IMR-90 (cell line): ENCODE results near the gene SCCPDH. TPM values are rescaled to one million over a fixed set of nuclear protein-coding genes. Genes with fewer than 3 reads are reported as not detected.

Experiments used
- ATAC-seq: fragments of 200-7000 bp; cut with Tn5 transposase; 2 replicates; pipeline ENCODE4 v1.9.1; 2020; ENCODE audit warnings: low read depth, mild to moderate bottlenecking, moderate library complexity
- BruUV-seq: library from RNA; stranded (reverse); fragments of 400-500 nt; replicated peaks from 2 replicates; lab custom pipeline; 2021; lab: Mats Ljungman, UMichigan
- CTCF ChIA-PET: fragments of 300-600 bp; formaldehyde crosslinking; extraction: SDS; loops from one replicate; lab custom pipeline; 2021; ENCODE audit warnings: antibody characterized with exemption; lab: Yijun Ruan, JAX
- POLR2A ChIA-PET: fragments of 300-600 bp; sonication (Branson Sonifier 250); formaldehyde crosslinking; loops from one replicate; lab custom pipeline; 2022; ENCODE audit warnings: antibody characterized with exemption; ENCODE audit not compliant: unreplicated experiment; lab: Charles Lee
- DNase-seq: peaks from one replicate; pipeline ENCODE4 v3.0.0; 2013
- H2AFZ ChIP-seq: replicated peaks from 2 replicates; pipeline ENCODE3; 2013; ENCODE audit warnings: low read length, mild to moderate bottlenecking; ENCODE audit not compliant: poor library complexity
- H2AK5ac ChIP-seq: 2 replicates; pipeline ENCODE4 v1.6.1; 2013; ENCODE audit warnings: low read depth, low read length, inconsistent platforms
- H2AK9ac ChIP-seq: replicated peaks from 2 replicates; pipeline ENCODE3; 2013; ENCODE audit warnings: mild to moderate bottlenecking, low read depth, low read length, moderate library complexity; ENCODE audit not compliant: poor library complexity
- H2BK120ac ChIP-seq: 2 replicates; pipeline ENCODE4 v1.6.1; 2013; ENCODE audit warnings: low read depth, low read length, inconsistent platforms
- H2BK15ac ChIP-seq: 3 replicates; pipeline ENCODE4 v1.6.1; 2013; ENCODE audit warnings: low read depth, low read length, inconsistent platforms
- H2BK20ac ChIP-seq: 2 replicates; pipeline ENCODE4 v1.6.1; 2013; ENCODE audit warnings: low read depth, mild to moderate bottlenecking, inconsistent platforms, low read length, moderate library complexity
- H2BK5ac ChIP-seq: 2 replicates; pipeline ENCODE4 v1.6.1; 2013; ENCODE audit warnings: mild to moderate bottlenecking, low read depth, low read length, inconsistent platforms; ENCODE audit not compliant: poor library complexity, severe bottlenecking
- H3K14ac ChIP-seq: replicated peaks from 2 replicates; pipeline ENCODE4 v1.6.1; 2013; ENCODE audit warnings: low read depth, low read length, inconsistent platforms
- H3K18ac ChIP-seq: 2 replicates; pipeline ENCODE4 v1.6.1; 2013; ENCODE audit warnings: low read depth, low read length, control low read depth
- H3K23ac ChIP-seq: 2 replicates; pipeline ENCODE4 v1.6.1; 2013; ENCODE audit warnings: low read depth, low read length, inconsistent platforms
- H3K27ac ChIP-seq: 2 replicates; pipeline ENCODE4 v1.5.1; 2013; ENCODE audit warnings: mild to moderate bottlenecking, control low read depth, low read length; ENCODE audit not compliant: insufficient read depth
- H3K27me3 ChIP-seq: 2 replicates; pipeline ENCODE4 v1.6.1; 2013; ENCODE audit warnings: low read length; ENCODE audit not compliant: control insufficient read depth, insufficient read depth
- H3K36me3 ChIP-seq: 2 replicates; pipeline ENCODE4 v1.6.1; 2013; ENCODE audit warnings: low read length, mixed read lengths; ENCODE audit not compliant: control insufficient read depth, insufficient read depth
- H3K4ac ChIP-seq: 2 replicates; pipeline ENCODE4 v1.6.1; 2013; ENCODE audit warnings: low read depth, low read length, inconsistent platforms
- H3K4me1 ChIP-seq: 2 replicates; pipeline ENCODE4 v1.6.1; 2013; ENCODE audit warnings: low read length, mixed read lengths; ENCODE audit not compliant: control insufficient read depth, insufficient read depth
- H3K4me2 ChIP-seq: 2 replicates; pipeline ENCODE4 v1.6.1; 2013; ENCODE audit warnings: low read depth, mild to moderate bottlenecking, control low read depth, low read length, moderate library complexity
- H3K4me3 ChIP-seq: 2 replicates; pipeline ENCODE4 v1.5.1; 2013; ENCODE audit warnings: low read depth, mild to moderate bottlenecking, control low read depth, low read length, moderate library complexity; ENCODE audit not compliant: insufficient read depth
- H3K56ac ChIP-seq: 2 replicates; pipeline ENCODE4 v1.6.1; 2013; ENCODE audit warnings: low read length, inconsistent platforms; ENCODE audit not compliant: insufficient read depth; ENCODE audit errors: extremely low read depth
- H3K79me1 ChIP-seq, 2 experiments: 2 replicates each; pipeline ENCODE4 v1.6.1; 2013; ENCODE audit warnings: low read length in 2 of 2, inconsistent platforms in 1 of 2, low read depth in 1 of 2
- H3K9ac ChIP-seq: 2 replicates; pipeline ENCODE4 v1.6.1; 2013; ENCODE audit warnings: low read depth, low read length, control low read depth
- H3K9me1 ChIP-seq: 2 replicates; pipeline ENCODE4 v1.6.1; 2013; ENCODE audit warnings: low read length, inconsistent platforms; ENCODE audit not compliant: insufficient read depth
- H3K9me3 ChIP-seq: 2 replicates; pipeline ENCODE4 v1.6.1; 2013; ENCODE audit warnings: low read length; ENCODE audit not compliant: control insufficient read depth, insufficient read depth
- H4K20me1 ChIP-seq: 2 replicates; pipeline ENCODE4 v1.6.1; 2013; ENCODE audit warnings: low read length, inconsistent platforms; ENCODE audit not compliant: insufficient read depth
- H4K5ac ChIP-seq: 2 replicates; pipeline ENCODE4 v1.6.1; 2013; ENCODE audit warnings: mild to moderate bottlenecking, low read depth, low read length, control low read depth
- H4K8ac ChIP-seq, 2 experiments: 2 replicates each; pipeline ENCODE4 v1.6.1; 2013; ENCODE audit warnings: low read depth in 2 of 2, low read length in 2 of 2, control low read depth in 1 of 2, inconsistent platforms in 1 of 2
- H4K91ac ChIP-seq: 2 replicates; pipeline ENCODE4 v1.6.1; 2013; ENCODE audit warnings: low read depth, low read length, inconsistent platforms; ENCODE audit not compliant: insufficient read depth
- BHLHE40 ChIP-seq: fragments of 150-350 bp; IDR thresholded peaks from 2 replicates; pipeline ENCODE4 v1.6.1; 2016; ENCODE audit warnings: mild to moderate bottlenecking, low read depth, low read length
- CEBPB ChIP-seq: IDR thresholded peaks from 2 replicates; pipeline ENCODE4 v1.6.1; 2012; ENCODE audit warnings: low read depth, low read length, improper control_type of control experiment
- CHD1 ChIP-seq: IDR thresholded peaks from 2 replicates; pipeline ENCODE4 v1.6.1; 2012; ENCODE audit warnings: low read depth, low read length, improper control_type of control experiment
- CTCF ChIP-seq: conservative IDR thresholded peaks from 2 replicates; pipeline ENCODE4 v1.5.1; 2012; ENCODE audit warnings: mild to moderate bottlenecking, low read depth, low read length, improper control_type of control experiment
- ELK1 ChIP-seq: fragments of 150-350 bp; IDR thresholded peaks from 2 replicates; pipeline ENCODE4 v1.6.1; 2016; ENCODE audit warnings: low read depth, mild to moderate bottlenecking, low read length, moderate library complexity, borderline replicate concordance
- FOS ChIP-seq: fragments of 150-350 bp; IDR thresholded peaks from 2 replicates; pipeline ENCODE4 v1.6.1; 2016; ENCODE audit warnings: low read depth, low read length
- MAFK ChIP-seq: IDR thresholded peaks from 2 replicates; pipeline ENCODE4 v1.6.1; 2012; ENCODE audit warnings: low read depth, low read length, improper control_type of control experiment
- MAZ ChIP-seq: IDR thresholded peaks from 2 replicates; pipeline ENCODE4 v1.6.1; 2012; ENCODE audit warnings: low read depth, mild to moderate bottlenecking, low read length, improper control_type of control experiment, moderate library complexity, borderline replicate concordance
- MXI1 ChIP-seq: IDR thresholded peaks from 2 replicates; pipeline ENCODE4 v1.6.1; 2012; ENCODE audit warnings: low read depth, mild to moderate bottlenecking, low read length, moderate library complexity, borderline replicate concordance
- NFE2L2 ChIP-seq: fragments of 150-350 bp; IDR thresholded peaks from 2 replicates; pipeline ENCODE4 v1.6.1; 2016; ENCODE audit warnings: low read depth, mild to moderate bottlenecking, low read length
- POLR2A ChIP-seq: IDR thresholded peaks from 2 replicates; pipeline ENCODE4 v1.6.1; 2012; ENCODE audit warnings: mild to moderate bottlenecking, low read depth, low read length
- RAD21 ChIP-seq: IDR thresholded peaks from 2 replicates; pipeline ENCODE4 v1.6.1; 2012; ENCODE audit warnings: low read length, improper control_type of control experiment
- RCOR1 ChIP-seq: IDR thresholded peaks from 2 replicates; pipeline ENCODE4 v1.6.1; 2012; ENCODE audit warnings: mild to moderate bottlenecking, low read length, improper control_type of control experiment; ENCODE audit not compliant: insufficient replicate concordance
- RFX5 ChIP-seq: IDR thresholded peaks from 2 replicates; pipeline ENCODE4 v1.8.0; 2012; ENCODE audit warnings: low read depth, mild to moderate bottlenecking, low read length, moderate library complexity
- SMC3 ChIP-seq: fragments of 150-350 bp; IDR thresholded peaks from 2 replicates; pipeline ENCODE4 v1.6.1; 2016; ENCODE audit warnings: low read depth, mild to moderate bottlenecking, antibody characterized with exemption, low read length, moderate library complexity
- WGBS, 2 experiments: methylation state at CpG; one replicate each; pipeline versions ENCODE4 v1.1.5 to v1.1.7; 2013; ENCODE audit warnings: missing lambda C conversion rate in 2 of 2; ENCODE audit not compliant: insufficient read length in 1 of 2; ENCODE audit errors: extremely low coverage in 2 of 2; 5-methylcytosine and 5-hydroxymethylcytosine counted together
- dilution Hi-C: fragments of 300-500 bp; cut with HindIII; formaldehyde crosslinking; loops from one replicate; pipeline ENCODE4 v1.14.3; 2018; ENCODE audit warnings: low sequenced_read_pairs; ENCODE audit not compliant: unreplicated experiment
- in situ Hi-C: fragments of 300-500 bp; cut with MboI; formaldehyde crosslinking; loops from 3 replicates; pipeline ENCODE4 v1.14.3; 2019; ENCODE audit warnings: low sequenced_read_pairs, inconsistent platforms, mixed read lengths
- intact Hi-C: fragments of 100-400 bp; cut with micrococcal nuclease; formaldehyde crosslinking; loops from 2 replicates; pipeline ENCODE4 v1.10.0; 2022
- polyA plus RNA-seq, 3 experiments: library from polyadenylated mRNA; depleted of rRNA; stranded (reverse); fragments of >200 nt; gene quantifications; 2 replicates each; pipeline ENCODE4 v1.2.3, GENCODE V29; 2012; ENCODE audit warnings: low replicate concordance in 1 of 3
- total RNA-seq: library from RNA; depleted of rRNA; stranded (reverse); fragments of >200 nt; gene quantifications from 2 replicates; pipeline ENCODE4 v1.2.3, GENCODE V29; 2012
- TF ChIP-seq, protein P1 (sequence below): fragments of 150-350 bp; IDR thresholded peaks from 2 replicates; pipeline ENCODE4 v1.6.1; 2017; ENCODE audit warnings: mild to moderate bottlenecking, antibody characterized with exemption, low read length, low read depth

The SCCPDH gene
- total and polyA plus RNA-seq, 2 of the 4 experiments (the other 2 are of a cell fraction): 26.9 to 37.8 TPM

DNA sequence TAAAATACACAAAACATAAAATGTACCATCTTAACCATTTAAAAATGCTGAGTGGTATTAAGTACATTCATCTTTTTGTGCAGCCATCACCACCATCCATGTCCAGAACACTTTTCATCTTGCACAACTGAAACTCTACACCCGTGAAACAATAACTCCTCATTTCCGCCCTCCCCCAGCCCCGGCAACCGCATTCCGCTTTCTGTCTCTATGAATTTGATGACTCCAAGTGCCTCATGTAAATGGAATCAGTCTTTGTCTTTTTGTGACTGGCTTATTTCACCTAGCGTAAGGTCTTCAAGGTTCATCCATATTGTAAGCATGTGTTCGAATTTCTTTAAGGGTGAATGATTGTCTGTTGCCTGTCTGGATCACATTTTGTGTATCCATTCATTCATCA is 37.2 kb downstream of the SCCPDH start:
- DNase-seq (peak; percentile 5), ATAC-seq (no peak)
- Histone ChIP-seq H2BK120ac (no peak overlapping the region), H4K91ac (no peak overlapping the region), H4K20me1 (no peaks in the 10 kb centered on the region; the same call in 1 of the 2 replicates), H3K79me1 (no peaks in the 10 kb centered on the region; a peak in 2 of 4 replicates), H2AFZ (no peak overlapping the region), H2BK15ac (no peak overlapping the region), H2BK5ac (no peak overlapping the region), H2BK20ac (no peak overlapping the region), H2AK9ac (no peak overlapping the region), H3K18ac (no peak overlapping the region), H2AK5ac (no peak overlapping the region), H3K4ac (no peak overlapping the region), H3K9me3 (no peaks in the 10 kb centered on the region), H3K27me3 (no peaks in the 10 kb centered on the region), H3K4me2 (no peak overlapping the region), H4K5ac (no peak overlapping the region), H3K56ac (no peak overlapping the region), H4K8ac (no peak overlapping the region), H3K14ac (no peak overlapping the region), H3K4me3 (no peak overlapping the region), H3K36me3 (peaks cover 23% of the 10 kb centered on the region), H3K23ac (no peak overlapping the region), H3K27ac (no peak overlapping the region), H3K4me1 (no peaks in the 10 kb centered on the region), H3K9me1 (no peaks in the 10 kb centered on the region; the same call in 1 of the 2 replicates), H3K9ac (no peak overlapping the region)
- ChIA-PET CTCF (no interaction called here), POLR2A (no interaction called here)
- WGBS, 2 experiments: 90% methylated on average over 2 of the region's 7 CpGs; no CpG with 5 or more reads in 1 of the 2 experiments
- dilution Hi-C loops: no loop called here
- intact Hi-C loops: no loop called here
- no peak for TF ChIP-seq RFX5
- TF ChIP-seq, protein P1, sequence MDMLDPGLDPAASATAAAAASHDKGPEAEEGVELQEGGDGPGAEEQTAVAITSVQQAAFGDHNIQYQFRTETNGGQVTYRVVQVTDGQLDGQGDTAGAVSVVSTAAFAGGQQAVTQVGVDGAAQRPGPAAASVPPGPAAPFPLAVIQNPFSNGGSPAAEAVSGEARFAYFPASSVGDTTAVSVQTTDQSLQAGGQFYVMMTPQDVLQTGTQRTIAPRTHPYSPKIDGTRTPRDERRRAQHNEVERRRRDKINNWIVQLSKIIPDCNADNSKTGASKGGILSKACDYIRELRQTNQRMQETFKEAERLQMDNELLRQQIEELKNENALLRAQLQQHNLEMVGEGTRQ: no peak
- no peak for TF ChIP-seq CEBPB
- TF ChIP-seq NFE2L2: no peak
- TF ChIP-seq MXI1: no peak
- TF ChIP-seq CHD1: no peak
- TF ChIP-seq CTCF: no peak
- TF ChIP-seq ELK1: no peak
- no peak for TF ChIP-seq BHLHE40
- no peak for TF ChIP-seq RCOR1
- TF ChIP-seq POLR2A: no peak
- no peak for TF ChIP-seq FOS
- no peak for TF ChIP-seq MAFK
- no peak for TF ChIP-seq RAD21
- TF ChIP-seq MAZ: no peak
- no peak for TF ChIP-seq SMC3
- in situ Hi-C loops: no loop called here
- BruUV-seq: no TSS peak
